Smooth muscle cell (in vitro differentiated cells): ENCODE measurements around the gene SORCS2. TPM values are rescaled to one million over a fixed set of nuclear protein-coding genes. Genes with fewer than 3 reads are reported as not detected.

Experiments used
- DNase-seq: peaks from one replicate; lab custom pipeline; 2025; ENCODE audit not compliant: unreplicated experiment; lab: John Stamatoyannopoulos, UW
- H2AFZ ChIP-seq: fragments of 200-600 bp; sonication (generic); 2 replicates; pipeline ENCODE4 v1.6.0; 2016; ENCODE audit warnings: antibody characterized with exemption, low read depth, mild to moderate bottlenecking
- H3F3A ChIP-seq: fragments of 200-600 bp; sonication (generic); 2 replicates; pipeline ENCODE4 v1.6.0; 2017; ENCODE audit warnings: antibody characterized with exemption, low read depth
- H3K27ac ChIP-seq: fragments of 200-600 bp; sonication (generic); 2 replicates; pipeline ENCODE4 v1.5.1; 2016; ENCODE audit warnings: low read depth, mild to moderate bottlenecking
- H3K27me3 ChIP-seq: fragments of 200-600 bp; sonication (generic); 2 replicates; pipeline ENCODE4 v1.6.1; 2016; ENCODE audit warnings: low read depth, mild to moderate bottlenecking
- H3K36me3 ChIP-seq: fragments of 200-600 bp; sonication (generic); 2 replicates; pipeline ENCODE4 v1.5.1; 2016; ENCODE audit warnings: low read depth
- H3K4me1 ChIP-seq: fragments of 200-600 bp; sonication (generic); 2 replicates; pipeline ENCODE4 v1.5.1; 2016; ENCODE audit warnings: low read depth
- H3K4me2 ChIP-seq: fragments of 200-600 bp; sonication (generic); 2 replicates; pipeline ENCODE4 v1.6.0; 2016; ENCODE audit warnings: mild to moderate bottlenecking
- H3K4me3 ChIP-seq: fragments of 200-600 bp; sonication (generic); 2 replicates; pipeline ENCODE4 v1.5.1; 2016; ENCODE audit warnings: mild to moderate bottlenecking
- H3K79me2 ChIP-seq: fragments of 200-600 bp; sonication (generic); 2 replicates; pipeline ENCODE4 v1.6.0; 2016; ENCODE audit warnings: low read depth, mild to moderate bottlenecking
- H3K9ac ChIP-seq: fragments of 200-600 bp; sonication (generic); 2 replicates; pipeline ENCODE4 v1.6.0; 2016; ENCODE audit warnings: low read depth
- H3K9me3 ChIP-seq: fragments of 200-600 bp; sonication (generic); replicated peaks from 2 replicates; pipeline ENCODE4 v1.5.1; 2016; ENCODE audit warnings: low read depth
- H4K20me1 ChIP-seq: fragments of 200-600 bp; sonication (generic); 2 replicates; pipeline ENCODE4 v1.6.0; 2016; ENCODE audit warnings: low read depth
- WGBS: methylation state at CpG from one replicate; pipeline ENCODE4 v1.1.7; 2016; ENCODE audit warnings: low lambda C conversion rate; 5-methylcytosine and 5-hydroxymethylcytosine counted together
- polyA plus RNA-seq: library from polyadenylated mRNA; unstranded; fragments of >200 nt; fragmentation: Nextera tagmentation; extraction: Ambion mirVana; gene quantifications from 2 replicates; pipeline ENCODE4 v1.2.1, GENCODE V29; 2016
- total RNA-seq: library from RNA; depleted of rRNA; stranded (reverse); fragments of >200 nt; gene quantifications from 2 replicates; pipeline ENCODE4 v1.2.3, GENCODE V29; 2014
- TF ChIP-seq, protein P1 (sequence below): fragments of 200-600 bp; sonication (generic); IDR thresholded peaks from 2 replicates; pipeline ENCODE4 v1.5.1; 2017; ENCODE audit warnings: borderline replicate concordance, mild to moderate bottlenecking, antibody characterized with exemption; ENCODE audit not compliant: insufficient read depth, poor library complexity, severe bottlenecking

The SORCS2 gene
- total and polyA plus RNA-seq, 2 experiments from 2014 or later, result 5.2 to 9.3 TPM

DNA sequence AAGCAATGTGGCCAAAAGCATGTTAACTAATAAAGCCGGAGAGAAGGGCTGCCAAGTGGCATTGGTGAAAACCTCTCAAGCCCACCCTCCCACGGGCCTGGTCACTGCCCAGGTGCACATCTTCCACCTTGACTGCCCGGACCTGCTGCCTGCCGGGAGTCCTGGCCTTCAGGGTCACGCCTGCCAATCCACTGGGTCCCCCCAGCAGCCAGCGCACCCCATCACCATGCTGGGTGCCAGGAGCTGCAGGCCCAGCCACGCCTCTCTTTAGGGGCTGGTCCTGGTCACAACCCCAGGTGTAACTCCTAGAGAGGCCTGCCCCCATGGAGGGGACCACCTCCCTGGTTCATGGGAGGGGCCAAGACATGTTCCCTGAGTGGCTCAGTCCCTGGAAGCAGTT lies 176.0 kb downstream of the SORCS2 start:
- no peaks in the 10 kb centered on the region for H4K20me1 ChIP-seq
- H3K9me3 ChIP-seq, result no peaks in the 10 kb centered on the region
- H3K4me2 ChIP-seq, result no peak overlapping the region
- no peak overlapping the region for H3K4me3 ChIP-seq
- H3K27ac ChIP-seq, result no peak overlapping the region
- TF ChIP-seq, protein P1, sequence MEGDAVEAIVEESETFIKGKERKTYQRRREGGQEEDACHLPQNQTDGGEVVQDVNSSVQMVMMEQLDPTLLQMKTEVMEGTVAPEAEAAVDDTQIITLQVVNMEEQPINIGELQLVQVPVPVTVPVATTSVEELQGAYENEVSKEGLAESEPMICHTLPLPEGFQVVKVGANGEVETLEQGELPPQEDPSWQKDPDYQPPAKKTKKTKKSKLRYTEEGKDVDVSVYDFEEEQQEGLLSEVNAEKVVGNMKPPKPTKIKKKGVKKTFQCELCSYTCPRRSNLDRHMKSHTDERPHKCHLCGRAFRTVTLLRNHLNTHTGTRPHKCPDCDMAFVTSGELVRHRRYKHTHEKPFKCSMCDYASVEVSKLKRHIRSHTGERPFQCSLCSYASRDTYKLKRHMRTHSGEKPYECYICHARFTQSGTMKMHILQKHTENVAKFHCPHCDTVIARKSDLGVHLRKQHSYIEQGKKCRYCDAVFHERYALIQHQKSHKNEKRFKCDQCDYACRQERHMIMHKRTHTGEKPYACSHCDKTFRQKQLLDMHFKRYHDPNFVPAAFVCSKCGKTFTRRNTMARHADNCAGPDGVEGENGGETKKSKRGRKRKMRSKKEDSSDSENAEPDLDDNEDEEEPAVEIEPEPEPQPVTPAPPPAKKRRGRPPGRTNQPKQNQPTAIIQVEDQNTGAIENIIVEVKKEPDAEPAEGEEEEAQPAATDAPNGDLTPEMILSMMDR, result no peak
- H3K27me3 ChIP-seq, result peaks cover 7% of the 10 kb centered on the region
- no peak overlapping the region for H3K9ac ChIP-seq
- H3K36me3 ChIP-seq, result no peaks in the 10 kb centered on the region
- H2AFZ ChIP-seq, result no peak overlapping the region
- WGBS, result 90% methylated on average over 7 of the region's 7 CpGs
- no peaks in the 10 kb centered on the region for H3F3A ChIP-seq
- no peak for DNase-seq
- no peaks in the 10 kb centered on the region for H3K79me2 ChIP-seq
- no peaks in the 10 kb centered on the region for H3K4me1 ChIP-seq

DNA sequence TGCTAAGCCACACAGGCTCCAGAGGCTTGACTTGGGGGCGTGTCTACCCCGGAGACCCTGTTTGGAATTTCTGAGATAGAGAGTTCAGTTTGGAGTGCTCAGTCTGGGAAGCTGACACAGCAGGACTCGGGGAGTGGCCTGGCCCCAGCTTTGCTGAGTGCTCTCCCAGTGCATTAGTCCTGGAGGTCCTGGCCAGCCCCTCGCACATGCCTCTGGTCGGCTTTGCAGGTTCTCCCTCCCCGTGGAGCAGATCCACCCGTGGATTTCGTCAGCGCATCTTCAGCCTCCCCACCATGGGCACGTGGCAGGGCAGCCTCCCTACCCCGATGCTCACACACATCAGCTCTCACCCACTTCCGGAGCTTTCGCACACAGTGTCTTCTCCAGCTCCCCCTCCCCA lies 177.2 kb downstream of the SORCS2 start:
- WGBS, result 89% methylated on average over 13 of the region's 13 CpGs
- H2AFZ ChIP-seq, result no peak overlapping the region
- H3K4me1 ChIP-seq, result no peaks in the 10 kb centered on the region
- no peak for DNase-seq
- TF ChIP-seq, protein P1, result no peak
- no peaks in the 10 kb centered on the region for H3K9me3 ChIP-seq
- no peaks in the 10 kb centered on the region for H3K36me3 ChIP-seq
- peaks cover 4% of the 10 kb centered on the region for H3K27me3 ChIP-seq
- H3K4me3 ChIP-seq, result no peak overlapping the region
- no peaks in the 10 kb centered on the region for H4K20me1 ChIP-seq
- no peak overlapping the region for H3K27ac ChIP-seq
- H3K79me2 ChIP-seq, result no peaks in the 10 kb centered on the region
- no peak overlapping the region for H3K4me2 ChIP-seq
- H3F3A ChIP-seq, result no peaks in the 10 kb centered on the region
- no peak overlapping the region for H3K9ac ChIP-seq

DNA sequence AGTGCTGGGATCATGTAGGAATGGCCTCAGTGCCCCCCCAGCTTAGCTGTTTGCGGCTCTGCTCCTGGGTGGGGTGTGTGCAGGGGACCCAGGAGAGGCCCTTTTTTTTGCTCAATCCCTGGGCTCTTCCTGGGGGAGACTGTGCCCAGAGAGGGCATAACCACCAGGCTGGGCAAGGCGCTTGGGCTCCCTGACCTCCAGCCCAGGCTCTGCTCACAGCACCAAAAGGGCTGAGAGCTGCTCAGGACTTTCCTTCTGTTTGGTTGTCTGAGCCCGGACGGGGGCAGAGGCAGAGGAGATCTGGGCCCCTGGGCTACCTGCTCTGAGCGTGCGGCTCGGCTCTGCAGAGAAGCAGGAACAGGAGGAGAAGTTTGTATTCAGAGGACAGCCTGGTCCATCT lies 177.7 kb downstream of the SORCS2 start:
- Histone ChIP-seq H3K27me3 (no peaks in the 10 kb centered on the region), H3K27ac (no peak overlapping the region), H3K79me2 (no peaks in the 10 kb centered on the region), H4K20me1 (no peaks in the 10 kb centered on the region), H3K4me2 (no peak overlapping the region), H3K9me3 (no peaks in the 10 kb centered on the region), H3K4me1 (no peaks in the 10 kb centered on the region), H3K4me3 (no peak overlapping the region), H2AFZ (no peak overlapping the region), H3K9ac (no peak overlapping the region), H3K36me3 (no peaks in the 10 kb centered on the region), H3F3A (no peaks in the 10 kb centered on the region)
- TF ChIP-seq, protein P1, result no peak
- no peak for DNase-seq
- 76% methylated on average over 7 of the region's 7 CpGs for WGBS

DNA sequence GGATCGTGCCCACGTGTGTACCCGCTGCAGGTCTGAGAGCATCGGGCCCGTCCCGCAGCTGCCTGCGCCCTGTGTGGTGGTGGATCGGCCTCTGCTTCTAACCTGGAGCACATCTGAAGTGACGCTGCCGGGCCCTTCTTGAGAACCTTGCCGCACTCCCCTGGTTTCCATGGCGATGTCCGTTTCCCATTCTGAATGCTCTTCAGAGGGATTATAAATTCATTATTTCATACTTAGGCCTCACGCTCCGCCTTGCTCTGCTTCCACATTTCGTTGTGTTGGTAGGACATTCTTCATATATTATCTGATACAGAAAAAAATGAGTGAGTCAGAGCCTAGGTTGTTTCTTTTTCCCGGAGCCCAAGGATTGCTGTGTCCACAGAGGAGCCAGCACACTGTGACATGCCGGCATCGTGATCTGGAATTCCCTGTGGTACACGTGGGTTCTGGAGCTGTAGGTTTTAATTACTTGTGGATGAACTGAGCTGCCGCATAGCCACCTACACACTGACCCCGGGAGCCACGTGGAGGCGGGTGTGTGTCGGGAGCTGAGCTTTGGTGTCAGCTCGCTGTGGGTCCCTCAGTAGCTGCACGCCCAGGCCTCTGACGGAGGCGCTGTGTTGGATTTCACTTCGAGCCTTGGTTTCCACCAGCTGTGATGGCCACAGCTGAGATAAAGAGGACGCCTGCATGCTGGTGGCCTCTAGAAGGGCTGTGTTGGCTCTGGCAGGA lies 179.0 kb downstream of the SORCS2 start:
- WGBS, result 59% methylated on average over 31 of the region's 31 CpGs
- no peaks in the 10 kb centered on the region for H3K36me3 ChIP-seq
- H3K27ac ChIP-seq, result no peak overlapping the region
- H3K9ac ChIP-seq, result no peak overlapping the region
- no peaks in the 10 kb centered on the region for H3K4me1 ChIP-seq
- no peaks in the 10 kb centered on the region for H3K27me3 ChIP-seq
- no peak overlapping the region for H2AFZ ChIP-seq
- H4K20me1 ChIP-seq, result no peaks in the 10 kb centered on the region
- H3K9me3 ChIP-seq, result no peaks in the 10 kb centered on the region
- TF ChIP-seq, protein P1, result no peak
- no peak overlapping the region for H3K4me3 ChIP-seq
- H3K79me2 ChIP-seq, result no peaks in the 10 kb centered on the region
- no peak for DNase-seq
- H3K4me2 ChIP-seq, result peak overlapping the region; percentile 59
- no peaks in the 10 kb centered on the region for H3F3A ChIP-seq
